H1 (cell line): ENCODE measurements around the gene KSR2. TPM values are rescaled to one million over a fixed set of nuclear protein-coding genes. Genes with fewer than 3 reads are reported as not detected.

ENCODE experiments used
- CTCF ChIA-PET: fragments of 300-600 bp; sonication (Branson Sonifier 250); formaldehyde crosslinking; loops from one replicate; lab custom pipeline; 2021; ENCODE audit not compliant: partially characterized antibody; lab: Charles Lee
- POLR2A ChIA-PET: fragments of 300-600 bp; sonication (Branson Sonifier 250); formaldehyde crosslinking; loops from one replicate; lab custom pipeline; 2021; ENCODE audit warnings: inconsistent platforms; ENCODE audit not compliant: partially characterized antibody; lab: Charles Lee
- DNase-seq, 2 experiments: peaks; one replicate each; pipeline versions ENCODE4 v3.0.0 to v3.0.0-alpha.2; 2010 to 2022; ENCODE audit warnings: low spot score in 2 of 2, low read depth in 1 of 2, mixed read lengths in 1 of 2
- FAIRE-seq: peaks from 2 replicates; lab custom pipeline; 2011; peaks lifted over from hg19 to GRCh38; lab: Jason Lieb, UNC
- H2AFZ ChIP-seq: 2 replicates; pipeline ENCODE4 v1.8.1; 2012; ENCODE audit warnings: low read length, inconsistent platforms
- H2AK5ac ChIP-seq: 2 replicates; pipeline ENCODE4 v1.6.1; 2013; ENCODE audit warnings: low read depth, low read length
- H2BK120ac ChIP-seq: replicated peaks from 2 replicates; pipeline ENCODE3; 2013; ENCODE audit warnings: low read depth, low read length, inconsistent platforms
- H2BK12ac ChIP-seq: 2 replicates; pipeline ENCODE4 v1.6.1; 2013; ENCODE audit warnings: low read depth, low read length
- H2BK15ac ChIP-seq: 2 replicates; pipeline ENCODE4 v1.6.1; 2013; ENCODE audit warnings: low read length
- H2BK20ac ChIP-seq: 2 replicates; pipeline ENCODE4 v1.6.1; 2013; ENCODE audit warnings: low read length
- H2BK5ac ChIP-seq: 2 replicates; pipeline ENCODE4 v1.6.1; 2013; ENCODE audit warnings: low read depth, low read length
- H3K14ac ChIP-seq: 2 replicates; pipeline ENCODE4 v1.6.1; 2013; ENCODE audit warnings: inconsistent platforms; ENCODE audit not compliant: insufficient read length
- H3K18ac ChIP-seq: 2 replicates; pipeline ENCODE4 v1.6.1; 2013; ENCODE audit warnings: low read length; ENCODE audit errors: extremely low read depth
- H3K23ac ChIP-seq: 2 replicates; pipeline ENCODE4 v1.6.1; 2013; ENCODE audit warnings: inconsistent platforms; ENCODE audit not compliant: insufficient read length
- H3K23me2 ChIP-seq: 2 replicates; pipeline ENCODE4 v1.6.1; 2013; ENCODE audit warnings: low read depth, low read length
- H3K27ac ChIP-seq: 2 replicates; pipeline ENCODE4 v1.6.1; 2011; ENCODE audit warnings: low read depth, low read length, inconsistent platforms
- H3K27me3 ChIP-seq, 4 experiments: replicated peaks in 1 of 4; 1 replicate in 1 of 4; 2 replicates in 3 of 4; pipeline versions ENCODE4 v1.6.1 to v1.8.1; 2011 to 2013; ENCODE audit warnings: low read length in 3 of 4, mild to moderate bottlenecking in 3 of 4, inconsistent platforms in 2 of 4, mixed read lengths in 2 of 4, moderate library complexity in 1 of 4; ENCODE audit not compliant: control insufficient read depth in 3 of 4, insufficient read depth in 3 of 4; ENCODE audit errors: extremely low read depth in 1 of 4
- H3K36me3 ChIP-seq, 4 experiments: 2 replicates each; pipeline versions ENCODE4 v1.6.1 to v1.8.1; 2011 to 2013; ENCODE audit warnings: mild to moderate bottlenecking in 4 of 4, low read length in 3 of 4, moderate library complexity in 2 of 4, control low read depth in 1 of 4, inconsistent platforms in 1 of 4; ENCODE audit not compliant: insufficient read depth in 4 of 4, control insufficient read depth in 2 of 4
- H3K4ac ChIP-seq: replicated peaks from 2 replicates; pipeline ENCODE3; 2013; ENCODE audit warnings: low read length, low read depth, mixed read lengths, inconsistent platforms; ENCODE audit not compliant: insufficient read length
- H3K4me1 ChIP-seq, 4 experiments: replicated peaks in 1 of 4; 1 replicate in 1 of 4; 2 replicates in 3 of 4; pipeline versions ENCODE4 v1.6.1 to v1.8.1; 2011 to 2013; ENCODE audit warnings: low read length in 3 of 4, inconsistent platforms in 2 of 4, mixed read lengths in 1 of 4; ENCODE audit not compliant: insufficient read depth in 4 of 4, control insufficient read depth in 3 of 4
- H3K4me2 ChIP-seq, 2 experiments: 2 replicates each; pipeline versions ENCODE4 v1.6.1 to v1.8.1; 2011 to 2013; ENCODE audit warnings: low read depth in 2 of 2, low read length in 2 of 2, control low read depth in 1 of 2, inconsistent platforms in 1 of 2, mild to moderate bottlenecking in 1 of 2; ENCODE audit not compliant: insufficient read depth in 1 of 2
- H3K4me3 ChIP-seq, 4 experiments: fragments of 200-600, 300-600 bp in 1 of 4; sonication (generic), shearing (Covaris generic), sonication (Bioruptor Twin) in 1 of 4; 2 replicates each; pipeline versions ENCODE4 v1.5.1 to v1.8.1; 2011 to 2016; ENCODE audit warnings: low read length in 4 of 4, low read depth in 3 of 4, control low read depth in 2 of 4, inconsistent platforms in 2 of 4, mild to moderate bottlenecking in 2 of 4, mixed read lengths in 1 of 4, moderate library complexity in 1 of 4; ENCODE audit not compliant: insufficient read depth in 2 of 4; ENCODE audit errors: extremely low read depth in 1 of 4
- H3K56ac ChIP-seq: replicated peaks from 2 replicates; pipeline ENCODE3; 2013; ENCODE audit warnings: low read depth, mild to moderate bottlenecking, mixed read lengths, low read length, inconsistent platforms; ENCODE audit not compliant: insufficient read length
- H3K79me1 ChIP-seq: 2 replicates; pipeline ENCODE4 v1.6.1; 2013; ENCODE audit warnings: low read depth, low read length, control low read depth
- H3K79me2 ChIP-seq, 2 experiments: 2 replicates each; pipeline versions ENCODE4 v1.6.1 to v1.8.1; 2012 to 2013; ENCODE audit warnings: low read length in 2 of 2, mild to moderate bottlenecking in 2 of 2, inconsistent platforms in 1 of 2; ENCODE audit not compliant: insufficient read depth in 2 of 2, control insufficient read depth in 1 of 2
- H3K9ac ChIP-seq, 4 experiments: replicated peaks in 1 of 4; 1 replicate in 1 of 4; 2 replicates in 3 of 4; pipeline versions ENCODE4 v1.6.1 to v1.8.1; 2011 to 2013; ENCODE audit warnings: low read depth in 3 of 4, low read length in 3 of 4, control low read depth in 2 of 4, mild to moderate bottlenecking in 2 of 4, moderate library complexity in 2 of 4, inconsistent platforms in 1 of 4; ENCODE audit errors: extremely low read depth in 1 of 4
- H3K9me3 ChIP-seq, 2 experiments: 2 replicates each; pipeline versions ENCODE4 v1.6.1 to v1.8.1; 2012 to 2013; ENCODE audit warnings: mild to moderate bottlenecking in 2 of 2, moderate library complexity in 2 of 2, control low read depth in 1 of 2, inconsistent platforms in 1 of 2, low read depth in 1 of 2, low read length in 1 of 2, mixed read lengths in 1 of 2; ENCODE audit not compliant: insufficient read depth in 2 of 2
- H4K20me1 ChIP-seq, 2 experiments: replicated peaks in 1 of 2; 2 replicates each; pipeline versions ENCODE3 to v1.8.1; 2011 to 2013; ENCODE audit warnings: inconsistent platforms in 2 of 2, low read length in 2 of 2, mild to moderate bottlenecking in 1 of 2; ENCODE audit not compliant: insufficient read depth in 2 of 2, control insufficient read depth in 1 of 2
- H4K5ac ChIP-seq: 2 replicates; pipeline ENCODE4 v1.6.1; 2013; ENCODE audit warnings: low read length, low read depth, mixed read lengths, inconsistent platforms; ENCODE audit not compliant: insufficient read length
- H4K8ac ChIP-seq: 2 replicates; pipeline ENCODE4 v1.8.0; 2013; ENCODE audit warnings: mild to moderate bottlenecking, moderate library complexity, low read length, inconsistent platforms; ENCODE audit not compliant: insufficient read depth; ENCODE audit errors: extremely low read depth
- H4K91ac ChIP-seq: replicated peaks from 2 replicates; pipeline ENCODE3; 2013; ENCODE audit warnings: low read length, mixed read lengths, inconsistent platforms; ENCODE audit not compliant: insufficient read length
- CREB1 ChIP-seq: IDR thresholded peaks from 2 replicates; pipeline ENCODE4 v1.6.1; 2012; ENCODE audit warnings: inconsistent platforms
- EGR1 ChIP-seq: IDR thresholded peaks from 2 replicates; pipeline ENCODE4 v1.6.1; 2011; ENCODE audit warnings: low read depth, low read length, borderline replicate concordance
- HDAC2 ChIP-seq, 2 experiments: fragments of 300-600 bp in 1 of 2; sonication (generic) in 1 of 2; IDR thresholded peaks; 2 replicates each; pipeline ENCODE4 v1.6.1; 2011 to 2012; ENCODE audit warnings: low read depth in 2 of 2, low read length in 2 of 2, mild to moderate bottlenecking in 2 of 2, moderate library complexity in 2 of 2, borderline replicate concordance in 1 of 2, inconsistent platforms in 1 of 2
- SIRT6 ChIP-seq: IDR thresholded peaks from one replicate; pipeline ENCODE4 v1.7.1; 2012; ENCODE audit warnings: low read length, inconsistent platforms
- ZNF274 ChIP-seq: IDR thresholded peaks from 2 replicates; pipeline ENCODE4 v1.7.0; 2012; ENCODE audit warnings: low read length, borderline replicate concordance; ENCODE audit errors: extremely low read depth
- WGBS, 2 experiments: shearing (Covaris generic) in 1 of 2; methylation state at CpG; one replicate each; pipeline versions ENCODE4 v1.1.6 to v1.1.7; 2013 to 2015; ENCODE audit warnings: low lambda C conversion rate in 2 of 2, mixed read lengths in 2 of 2, inconsistent platforms in 1 of 2, low coverage in 1 of 2, missing lambda C conversion rate in 1 of 2; ENCODE audit not compliant: insufficient replicate concordance in 2 of 2, insufficient coverage in 1 of 2, insufficient read length in 1 of 2; ENCODE audit errors: extremely low coverage in 1 of 2, missing lambda C conversion rate in 1 of 2; 5-methylcytosine and 5-hydroxymethylcytosine counted together
- polyA plus RNA-seq, 7 experiments: library from polyadenylated mRNA; depleted of rRNA in 3 of 7; stranded (reverse) in 5 of 7; unstranded in 2 of 7; fragments of >200 nt in 5 of 7; fragments of 200-250 nt in 2 of 7; gene quantifications; 1 replicate in 5 of 7; 2 replicates in 1 of 7; 4 replicates in 1 of 7; pipeline versions ENCODE4 v1.2.1 to v1.2.3, GENCODE V29; 2011 to 2013; ENCODE audit warnings: missing spikeins in 2 of 7, mixed read lengths in 2 of 7
- total RNA-seq: library from RNA; stranded (reverse); fragmentation: NEBNext Ultra II Directional; extraction: Animal tissue kit (Norgen Biotek cat#: 25700); gene quantifications from 2 replicates; pipeline ENCODE4 v1.2.1, GENCODE V29; 2021

Gene KSR2
- total and polyA plus RNA-seq, 2 of the 8 experiments (the other 6 are each of a cell fraction or from before 2014, with no cell fraction given): 0.74 to 2.2 TPM

DNA sequence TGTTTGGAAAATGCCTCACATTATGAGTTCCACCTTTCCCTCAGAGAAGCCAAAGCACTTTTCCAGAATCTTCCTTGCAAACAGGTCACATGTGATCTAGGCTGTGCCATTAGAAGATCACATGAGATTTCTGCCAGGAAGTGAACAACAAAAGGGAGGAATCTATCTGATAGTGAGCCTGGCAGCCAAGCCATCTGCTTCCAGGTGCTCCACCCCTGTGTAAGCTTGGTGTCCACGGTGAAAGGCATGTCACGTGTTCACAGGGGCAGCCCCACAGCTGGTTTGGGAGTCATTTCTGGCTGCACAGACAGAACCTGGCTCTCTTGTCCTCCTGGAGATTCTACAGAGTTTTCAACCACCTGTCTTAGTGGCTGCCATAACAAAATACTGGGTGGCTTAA is 3.5 kb upstream of the KSR2 start:
- no peak overlapping the region for H2AK5ac ChIP-seq
- no peak overlapping the region for H2AFZ ChIP-seq
- no peak overlapping the region for H3K4me2 ChIP-seq
- TF ChIP-seq EGR1 (no peak), ZNF274 (no peak), HDAC2 (IDR thresholded peaks at IDR 0.05; ENCODE audit: borderline replicate concordance in 1 of 2, low read depth in 2 of 2, low read length in 2 of 2) (no peak), SIRT6 (no peak), CREB1 (no peak)
- DNase-seq: no peak
- H4K8ac ChIP-seq: no peak overlapping the region
- H3K4ac ChIP-seq: no peak overlapping the region
- no peaks in the 10 kb centered on the region for H3K36me3 ChIP-seq
- no peak overlapping the region for H3K18ac ChIP-seq
- no peaks in the 10 kb centered on the region for H4K20me1 ChIP-seq
- no peak overlapping the region for H2BK5ac ChIP-seq
- H3K4me3 ChIP-seq: no peak overlapping the region
- FAIRE-seq: no peak
- H3K14ac ChIP-seq: no peak overlapping the region
- no peak overlapping the region for H2BK12ac ChIP-seq
- H3K23ac ChIP-seq: no peak overlapping the region
- H3K4me1 ChIP-seq: peaks cover 0 to 4% (median 3%) of the 10 kb centered on the region in 4 experiments; a peak in 6 of 7 replicates
- no peak overlapping the region for H4K5ac ChIP-seq
- POLR2A ChIA-PET: no interaction called here
- peaks cover 18% of the 10 kb centered on the region for H3K23me2 ChIP-seq
- H3K27me3 ChIP-seq: peaks cover 0 to 9% (median under 1%) of the 10 kb centered on the region in 4 experiments; a peak in 2 of 7 replicates
- no peaks in the 10 kb centered on the region for H3K79me1 ChIP-seq
- H4K91ac ChIP-seq: no peak overlapping the region
- no peaks in the 10 kb centered on the region for H3K79me2 ChIP-seq
- 92% methylated on average over 2 of the region's 2 CpGs; no CpG with 5 or more reads in 1 of the 2 experiments for WGBS, 2 experiments
- H2BK120ac ChIP-seq: no peak overlapping the region
- H2BK20ac ChIP-seq: no peak overlapping the region
- peaks cover 6 to 8% of the 10 kb centered on the region in 2 experiments; a peak in 2 of 4 replicates for H3K9me3 ChIP-seq
- H3K56ac ChIP-seq: no peak overlapping the region
- no peak overlapping the region for H3K27ac ChIP-seq
- H3K9ac ChIP-seq: no peak overlapping the region
- H2BK15ac ChIP-seq: no peak overlapping the region
- CTCF ChIA-PET: interaction anchor here (0.6 kb wide), 1 partner anchor 138 kb away, joined by 4 read pairs; no protein-coding TSS in a partner anchor
